Gastrocnemius medialis (tissue), 4 donors: ENCODE measurements around the gene CNOT4. TPM values are rescaled to one million over a fixed set of nuclear protein-coding genes. Genes with fewer than 3 reads are reported as not detected.

Experiments
- ATAC-seq, 2 donors: fragments of 150-250 bp; one replicate each; pipeline ENCODE4 v1.9.1; 2016
- DNase-seq, 2 donors: peaks; one replicate each; pipeline ENCODE4 v3.0.0-alpha.2; 2019
- H3K27ac ChIP-seq, 4 donors: fragments of 200-600 bp; sonication (generic); 1 replicate in 1 of 4; 2 replicates in 3 of 4; pipeline ENCODE4 v1.5.1; 2016 to 2018; ENCODE audit warnings: mild to moderate bottlenecking in 2 of 4, moderate library complexity in 1 of 4
- H3K27me3 ChIP-seq, 3 donors: fragments of 200-600 bp; sonication (generic) in 2 of 3; 1 replicate in 1 of 3; 2 replicates in 2 of 3; pipeline versions ENCODE4 v1.5.1 to v1.6.0; 2016 to 2019; ENCODE audit warnings: mild to moderate bottlenecking in 1 of 3, moderate library complexity in 1 of 3
- H3K36me3 ChIP-seq, 2 donors: fragments of 200-600 bp; sonication (generic) in 1 of 2; one replicate each; pipeline ENCODE4 v1.5.1; 2017 to 2018
- H3K4me1 ChIP-seq, 2 donors: fragments of 200-600 bp; sonication (generic) in 1 of 2; one replicate each; pipeline ENCODE4 v1.5.1; 2016 to 2017; ENCODE audit warnings: mild to moderate bottlenecking in 2 of 2
- H3K4me3 ChIP-seq, 4 donors: fragments of 200-600 bp; sonication (generic) in 3 of 4; 1 replicate in 1 of 4; 2 replicates in 3 of 4; pipeline ENCODE4 v1.5.1; 2016 to 2019; ENCODE audit warnings: mild to moderate bottlenecking in 2 of 4
- H3K9me3 ChIP-seq, 3 donors: fragments of 200-600 bp; sonication (generic) in 2 of 3; 1 replicate in 1 of 3; 2 replicates in 2 of 3; pipeline ENCODE4 v1.5.1; 2016 to 2019
- CTCF ChIP-seq, 5 experiments: fragments of 450-650 bp in 3 of 5; fragments of 200-600 bp in 2 of 5; sonication (generic) in 2 of 5; IDR thresholded peaks in 4 of 5; conservative IDR thresholded peaks in 1 of 5; 1 replicate in 4 of 5; 2 replicates in 1 of 5; pipeline ENCODE4 v1.5.1; 2016 to 2019; ENCODE audit warnings: antibody characterized with exemption in 5 of 5, mild to moderate bottlenecking in 3 of 5, moderate library complexity in 3 of 5
- POLR2A ChIP-seq, 2 donors: fragments of 450-650 bp; IDR thresholded peaks; one replicate each; pipeline ENCODE4 v1.6.1; 2017; ENCODE audit warnings: antibody characterized with exemption in 2 of 2, mild to moderate bottlenecking in 2 of 2, moderate library complexity in 2 of 2
- in situ Hi-C, 4 donors: fragments of 200-750 bp; cut with MboI; loops; one replicate each; pipeline versions ENCODE4 v1.15.0 to v1.8.0; 2017; ENCODE audit warnings: low sequenced_read_pairs in 4 of 4
- intact Hi-C: fragments of 100-400 bp; cut with DNase I; formaldehyde crosslinking; loops from one replicate; pipeline ENCODE4 v1.15.1; 2023; ENCODE audit warnings: low total_unique reads
- total RNA-seq, 4 donors: library from RNA; depleted of rRNA; stranded (reverse); fragments of >200 nt; gene quantifications; one replicate each; pipeline versions ENCODE4 v1.1.0 to v1.2.3, GENCODE V29; 2016

The CNOT4 gene
- total RNA-seq, 4 donors from 2014 or later = 25.5 to 38.1 (median 30.7) TPM

GRCh38 chr7:135406918-135407317, 103.0 kb downstream of the CNOT4 start:
- no peak for ATAC-seq
- in situ Hi-C loops = no loop called here
- Histone ChIP-seq H3K4me3 (no peak overlapping the region), H3K27me3 (no peaks in the 10 kb centered on the region), H3K36me3 (no peaks in the 10 kb centered on the region), H3K4me1 (peaks cover 0 to 5% of the 10 kb centered on the region in 2 donors), H3K9me3 (no peaks in the 10 kb centered on the region), H3K27ac (no peak overlapping the region)
- TF ChIP-seq CTCF (IDR thresholded peaks at IDR 0.05 in 4 of 5, conservative IDR thresholded peaks at IDR 0.05 in 1 of 5) = no peak
- intact Hi-C loops = loop anchor here (10.0 kb wide), 1 partner anchor 568 kb away; the partner anchor contains the start of gene MTPN
- DNase-seq = no peak

GRCh38 chr7:135405969-135406368, 103.9 kb downstream of the CNOT4 start:
- Histone ChIP-seq H3K36me3 (no peaks in the 10 kb centered on the region), H3K27ac (no peak overlapping the region), H3K9me3 (no peaks in the 10 kb centered on the region), H3K4me3 (no peak overlapping the region), H3K27me3 (no peaks in the 10 kb centered on the region), H3K4me1 (peaks cover 0 to 5% of the 10 kb centered on the region in 2 donors)
- ATAC-seq = no peak
- TF ChIP-seq CTCF (IDR thresholded peaks at IDR 0.05 in 4 of 5, conservative IDR thresholded peaks at IDR 0.05 in 1 of 5) (no peak), POLR2A (IDR thresholded peaks at IDR 0.05) (no peak)
- intact Hi-C loops = loop anchor here (10.0 kb wide), 1 partner anchor 569 kb away; the partner anchor contains the start of gene MTPN
- no peak for DNase-seq
- in situ Hi-C loops = no loop called here

- Histone ChIP-seq H3K9me3 (no peaks in the 10 kb centered on the region), H3K4me1 (no peaks in the 10 kb centered on the region), H3K4me3 (no peak overlapping the region), H3K27ac (no peak overlapping the region), H3K27me3 (no peaks in the 10 kb centered on the region), H3K36me3 (no peaks in the 10 kb centered on the region)
- intact Hi-C loops = loop anchor here (10.0 kb wide), 1 partner anchor 571 kb away; the partner anchor contains the start of gene MTPN
- in situ Hi-C loops = no loop called here
- no peak for TF ChIP-seq POLR2A (IDR thresholded peaks at IDR 0.05)
- TF ChIP-seq CTCF (IDR thresholded peaks at IDR 0.05 in 4 of 5, conservative IDR thresholded peaks at IDR 0.05 in 1 of 5) = no peak
- ATAC-seq (no peak), DNase-seq (no peak)
Observed at GRCh38 chr7:135403302-135403701, 106.6 kb downstream of the CNOT4 start.

- ATAC-seq (no peak), DNase-seq (no peak)
- Histone ChIP-seq H3K27ac (no peak overlapping the region), H3K36me3 (peaks cover 0 to 18% of the 10 kb centered on the region in 2 donors), H3K9me3 (no peaks in the 10 kb centered on the region), H3K27me3 (no peaks in the 10 kb centered on the region), H3K4me3 (no peak overlapping the region), H3K4me1 (no peaks in the 10 kb centered on the region)
- intact Hi-C loops = no loop called here
- in situ Hi-C loops = no loop called here
- no peak for TF ChIP-seq POLR2A (IDR thresholded peaks at IDR 0.05)
- no peak for TF ChIP-seq CTCF (IDR thresholded peaks at IDR 0.05 in 4 of 5, conservative IDR thresholded peaks at IDR 0.05 in 1 of 5)
Observed at GRCh38 chr7:135397689-135398088, 112.2 kb downstream of the CNOT4 start.

- intact Hi-C loops (no loop called here), in situ Hi-C loops (no loop called here)
- Histone ChIP-seq H3K27ac (no peak overlapping the region), H3K4me3 (no peak overlapping the region), H3K27me3 (no peaks in the 10 kb centered on the region), H3K9me3 (no peaks in the 10 kb centered on the region), H3K36me3 (peaks cover 0 to 18% of the 10 kb centered on the region in 2 donors), H3K4me1 (peaks cover 10 to 19% of the 10 kb centered on the region in 2 donors)
- DNase-seq (no peak), ATAC-seq (no peak)
- TF ChIP-seq CTCF (IDR thresholded peaks at IDR 0.05 in 4 of 5, conservative IDR thresholded peaks at IDR 0.05 in 1 of 5) (no peak), POLR2A (IDR thresholded peaks at IDR 0.05) (no peak)
Observed at GRCh38 chr7:135392701-135393100, 117.2 kb downstream of the CNOT4 start.
